ENCODE measurements around the gene ANKRD55.

- no peak for TF ChIP-seq CTCF (IDR thresholded peaks at IDR 0.05)
- no peak for TF ChIP-seq EP300 (IDR thresholded peaks at IDR 0.05)
These were observed 17.9 kb downstream of the ANKRD55 start for GRCh38 chr5:56215019-56215830.
